ENCODE measurements around the gene SORBS1.

Gene SORBS1

GRCh38 chr10:95399183-95399582 is 162.0 kb downstream of the SORBS1 start:
- H3K4me3 ChIP-seq (ENCODE audit: low read depth, low read length) = no peak overlapping the region
- DNase-seq (ENCODE audit: low read depth) = no peak
- TF ChIP-seq, protein P1, sequence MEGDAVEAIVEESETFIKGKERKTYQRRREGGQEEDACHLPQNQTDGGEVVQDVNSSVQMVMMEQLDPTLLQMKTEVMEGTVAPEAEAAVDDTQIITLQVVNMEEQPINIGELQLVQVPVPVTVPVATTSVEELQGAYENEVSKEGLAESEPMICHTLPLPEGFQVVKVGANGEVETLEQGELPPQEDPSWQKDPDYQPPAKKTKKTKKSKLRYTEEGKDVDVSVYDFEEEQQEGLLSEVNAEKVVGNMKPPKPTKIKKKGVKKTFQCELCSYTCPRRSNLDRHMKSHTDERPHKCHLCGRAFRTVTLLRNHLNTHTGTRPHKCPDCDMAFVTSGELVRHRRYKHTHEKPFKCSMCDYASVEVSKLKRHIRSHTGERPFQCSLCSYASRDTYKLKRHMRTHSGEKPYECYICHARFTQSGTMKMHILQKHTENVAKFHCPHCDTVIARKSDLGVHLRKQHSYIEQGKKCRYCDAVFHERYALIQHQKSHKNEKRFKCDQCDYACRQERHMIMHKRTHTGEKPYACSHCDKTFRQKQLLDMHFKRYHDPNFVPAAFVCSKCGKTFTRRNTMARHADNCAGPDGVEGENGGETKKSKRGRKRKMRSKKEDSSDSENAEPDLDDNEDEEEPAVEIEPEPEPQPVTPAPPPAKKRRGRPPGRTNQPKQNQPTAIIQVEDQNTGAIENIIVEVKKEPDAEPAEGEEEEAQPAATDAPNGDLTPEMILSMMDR (IDR thresholded peaks at IDR 0.05; ENCODE audit: low read depth, low read length, missing control alignments) = no peak
- in situ Hi-C loops (cut with HindIII; ENCODE audit: low sequenced_read_pairs) = no loop called here

- DNase-seq (ENCODE audit: low read depth) = no peak
Observed at GRCh38 chr10:95397747-95398146, 163.4 kb downstream of the SORBS1 start.

DNA sequence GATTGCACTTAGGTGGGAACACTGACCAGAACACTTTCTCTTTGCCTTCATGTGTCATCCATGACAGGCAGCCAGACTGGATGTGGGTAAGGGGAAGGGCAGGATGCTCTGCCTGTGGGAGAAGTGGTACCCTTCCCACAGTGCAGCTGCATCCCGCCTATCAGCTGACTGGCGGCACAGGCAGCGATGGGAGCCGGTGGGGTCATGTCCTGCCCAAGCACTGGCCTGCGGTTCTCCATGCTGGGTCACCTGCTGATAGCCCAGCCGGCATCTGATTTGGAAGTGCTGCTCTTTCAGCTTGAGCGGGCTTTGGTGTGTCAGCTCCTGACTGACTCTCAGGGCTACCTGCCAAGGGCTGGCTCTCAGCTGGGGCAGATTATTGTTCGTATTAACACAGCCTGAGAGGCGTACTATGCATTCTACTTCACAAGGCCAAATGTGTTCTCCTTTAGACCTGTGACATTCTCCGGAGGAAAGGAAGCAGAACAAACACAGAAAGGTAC is 165.2 kb downstream of the SORBS1 start:
- no peak for DNase-seq (ENCODE audit: low read depth)
- TF ChIP-seq, protein P1 (IDR thresholded peaks at IDR 0.05; ENCODE audit: low read depth, low read length, missing control alignments) = no peak
- in situ Hi-C loops (cut with HindIII; ENCODE audit: low sequenced_read_pairs) = no loop called here
- no peak overlapping the region for H3K4me3 ChIP-seq (ENCODE audit: low read depth, low read length)

More at GRCh38 chr10:95397747-95398146, 163.4 kb downstream of the SORBS1 start:
- TF ChIP-seq, protein P1 (IDR thresholded peaks at IDR 0.05; ENCODE audit: low read depth, low read length, missing control alignments) = no peak
- in situ Hi-C loops (cut with HindIII; ENCODE audit: low sequenced_read_pairs) = no loop called here
- H3K4me3 ChIP-seq (ENCODE audit: low read depth, low read length) = no peak overlapping the region

- TF ChIP-seq, protein P1 (IDR thresholded peaks at IDR 0.05; ENCODE audit: low read depth, low read length, missing control alignments) = no peak
- H3K4me3 ChIP-seq (ENCODE audit: low read depth, low read length) = no peak overlapping the region
- no peak for DNase-seq (ENCODE audit: low read depth)
- in situ Hi-C loops (cut with HindIII; ENCODE audit: low sequenced_read_pairs) = no loop called here
Observed at GRCh38 chr10:95394161-95394880, 166.8 kb downstream of the SORBS1 start.

- TF ChIP-seq, protein P1 (IDR thresholded peaks at IDR 0.05; ENCODE audit: low read depth, low read length, missing control alignments) = no peak
- in situ Hi-C loops (cut with HindIII; ENCODE audit: low sequenced_read_pairs) = no loop called here
- DNase-seq (ENCODE audit: low read depth) = no peak
- H3K4me3 ChIP-seq (ENCODE audit: low read depth, low read length) = no peak overlapping the region
Observed at GRCh38 chr10:95392681-95393164, 168.4 kb downstream of the SORBS1 start.

- H3K4me3 ChIP-seq (ENCODE audit: low read depth, low read length) = no peak overlapping the region
- in situ Hi-C loops (cut with HindIII; ENCODE audit: low sequenced_read_pairs) = no loop called here
- DNase-seq (ENCODE audit: low read depth) = no peak
- TF ChIP-seq, protein P1 (IDR thresholded peaks at IDR 0.05; ENCODE audit: low read depth, low read length, missing control alignments) = no peak
Observed at GRCh38 chr10:95392217-95392584, 169.0 kb downstream of the SORBS1 start.

Data from astrocyte of the cerebellum (primary cell).